GM19351 (cell line): ENCODE results near the gene FOXL1.

Experiments used
- ATAC-seq: cut with Tn5 transposase; IDR thresholded peaks from one replicate; pipeline ENCODE4 v1.9.1; 2021; ENCODE audit warnings: mild to moderate bottlenecking, moderate library complexity; ENCODE audit not compliant: unreplicated experiment

Gene FOXL1

DNA sequence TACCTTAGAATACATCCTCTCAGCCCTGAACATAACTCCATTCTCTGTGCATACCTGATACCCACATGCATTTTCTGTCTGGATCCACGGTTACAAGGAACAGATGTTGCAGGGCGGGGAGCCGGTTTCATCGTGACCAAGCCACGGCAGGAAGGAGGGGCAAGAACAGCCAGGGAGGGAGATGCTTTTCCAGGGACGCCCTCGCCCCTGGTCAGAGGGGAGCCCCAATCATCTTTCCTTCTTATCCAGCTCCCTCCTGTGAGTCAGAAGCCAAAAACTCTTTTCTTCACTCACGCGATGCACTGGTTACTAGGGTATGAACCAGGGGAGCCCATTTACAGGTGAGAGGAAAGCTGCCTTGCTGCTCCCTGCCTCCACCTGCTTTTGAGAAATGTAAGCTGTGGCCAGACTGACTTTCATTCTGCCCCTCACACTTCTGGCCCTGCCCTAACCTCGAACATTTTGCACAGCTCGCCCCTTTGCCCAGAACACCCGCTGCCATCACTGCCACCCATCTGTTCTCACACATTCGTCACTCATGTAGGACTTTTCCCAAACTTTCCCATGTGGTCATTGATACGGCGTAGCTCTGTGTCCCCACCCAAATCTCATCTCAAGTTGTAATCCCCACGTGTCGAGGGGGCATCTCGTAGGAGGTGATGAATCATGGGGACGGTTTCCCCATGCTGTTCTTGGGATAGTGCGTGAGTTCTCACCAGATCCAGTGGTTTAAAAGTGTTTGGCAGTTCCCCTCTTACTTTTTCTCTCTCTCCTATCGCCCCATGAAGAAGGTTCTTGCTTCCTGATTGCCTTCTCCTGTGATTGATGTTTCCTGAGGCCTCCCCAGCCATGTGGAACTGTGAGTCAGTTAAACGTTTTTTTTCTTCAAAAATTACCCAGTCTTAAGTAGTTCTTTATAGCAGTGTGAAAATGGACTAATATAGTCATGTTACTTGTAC lies 20.5 kb downstream of the FOXL1 start:
- no peak for ATAC-seq

DNA sequence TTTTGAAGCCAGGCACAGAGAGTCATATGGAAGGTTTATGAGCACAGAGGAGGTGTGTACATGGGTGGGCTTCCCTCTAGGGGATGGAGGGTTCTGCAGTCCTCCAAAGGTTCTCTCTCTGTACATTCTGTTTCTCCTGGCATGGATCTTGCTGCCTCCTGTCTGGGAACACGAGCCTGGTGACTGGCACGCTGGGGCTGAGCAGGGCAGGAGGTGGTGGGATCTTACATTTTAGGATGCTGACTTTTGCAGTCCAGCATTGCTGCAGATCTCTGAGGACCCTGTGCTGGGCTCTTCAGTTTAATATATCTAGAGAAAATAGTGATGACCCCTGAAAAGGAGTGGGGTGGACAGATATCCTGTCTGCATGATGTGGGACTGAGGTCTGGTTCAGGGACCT lies 23.0 kb downstream of the FOXL1 start:
- ATAC-seq = no peak

DNA sequence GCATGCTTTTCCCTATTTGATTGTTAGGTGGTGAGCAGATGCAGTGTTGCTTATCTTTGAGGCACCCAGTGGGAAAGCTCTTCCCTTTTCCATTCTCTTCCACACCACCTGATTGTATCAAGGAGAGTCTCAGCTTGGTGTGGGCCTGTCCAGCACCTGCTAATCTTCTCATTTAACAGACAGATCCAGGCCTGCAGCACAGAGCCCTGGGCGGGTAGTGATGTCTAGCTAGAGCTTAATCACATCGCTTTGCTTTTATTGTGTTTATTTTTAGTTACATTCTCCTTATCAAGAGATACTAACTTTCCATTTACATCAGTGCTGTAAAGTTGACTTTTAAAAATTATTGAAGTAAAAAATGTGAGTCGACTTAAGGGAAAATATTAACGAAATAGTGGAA lies 24.2 kb downstream of the FOXL1 start:
- no peak for ATAC-seq

DNA sequence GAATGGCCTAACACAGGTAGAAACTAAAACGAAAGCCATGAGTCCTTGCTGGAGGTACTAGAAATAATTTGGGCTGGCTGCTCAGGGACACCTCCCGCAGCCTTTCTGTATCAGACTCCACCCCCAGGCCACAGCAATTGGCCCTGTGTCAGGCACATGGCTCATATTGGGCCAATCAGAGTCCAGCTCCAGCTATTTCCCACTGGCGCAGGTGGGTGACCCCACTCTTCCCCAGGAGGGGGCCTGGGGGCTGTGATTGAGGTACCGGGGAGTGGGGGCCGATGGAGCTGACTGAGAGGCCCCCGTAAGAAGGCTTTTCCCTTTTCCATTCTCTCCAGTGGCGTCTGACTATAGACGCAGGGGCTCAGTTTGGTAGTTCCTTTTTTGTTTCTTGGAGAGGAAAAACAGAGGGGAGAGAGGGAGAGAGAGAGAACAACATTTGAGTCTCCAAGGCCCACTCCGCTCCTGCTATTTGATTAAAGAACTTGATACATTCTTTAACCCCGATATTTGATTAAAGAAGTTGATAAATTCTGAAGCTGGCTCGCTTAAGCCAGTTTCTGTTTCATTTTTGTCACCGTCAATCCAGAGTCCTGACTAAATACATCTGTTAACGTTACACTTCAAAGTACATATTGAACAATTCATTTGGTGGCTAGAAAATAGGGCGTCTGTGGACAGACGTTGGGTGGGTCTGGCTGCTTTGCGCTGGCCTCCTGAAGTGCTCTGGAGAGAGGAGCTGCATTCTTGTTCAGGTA lies 26.3 kb downstream of the FOXL1 start:
- no peak for ATAC-seq

DNA sequence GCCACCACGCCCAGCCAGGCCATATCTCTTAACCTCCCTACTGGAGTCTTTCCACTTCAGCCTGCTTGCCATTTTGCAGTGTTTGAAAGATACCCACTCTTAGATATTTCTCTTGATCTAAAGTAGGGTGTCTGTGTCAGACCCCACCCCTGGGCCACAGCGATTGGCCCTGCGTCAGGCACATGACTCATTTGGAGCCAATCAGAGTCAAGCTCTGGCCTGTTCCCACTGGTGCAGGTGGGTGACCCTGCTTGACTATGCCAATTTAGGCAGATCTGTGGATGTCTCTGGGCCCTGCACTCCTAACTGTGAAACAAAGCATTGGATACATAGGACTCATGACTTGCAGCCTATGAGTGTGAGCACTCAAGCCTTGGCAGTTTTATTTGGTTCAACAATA lies 27.6 kb downstream of the FOXL1 start:
- ATAC-seq = no peak

DNA sequence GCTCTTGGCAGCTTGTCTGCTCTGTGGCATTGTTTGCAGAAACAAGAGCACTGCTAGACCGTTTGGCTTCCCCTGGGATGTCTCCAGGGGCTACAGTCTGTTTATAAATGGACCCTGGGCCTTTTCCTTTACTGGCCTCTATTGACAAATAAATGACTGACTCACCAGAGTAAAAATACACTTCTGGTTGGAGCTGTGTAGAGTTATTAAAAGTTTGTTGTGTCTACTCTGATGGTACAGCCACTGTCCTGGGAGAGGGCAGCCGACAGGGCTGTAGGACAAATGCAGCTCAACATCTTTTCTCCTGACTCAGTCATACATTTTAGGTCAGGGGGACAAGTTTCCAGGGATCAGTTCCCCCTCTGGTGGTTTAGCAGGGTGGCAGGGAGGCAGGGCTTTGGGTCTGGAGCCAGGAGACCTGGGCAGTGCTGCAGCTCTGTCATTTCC lies 30.0 kb downstream of the FOXL1 start:
- ATAC-seq = no peak

DNA sequence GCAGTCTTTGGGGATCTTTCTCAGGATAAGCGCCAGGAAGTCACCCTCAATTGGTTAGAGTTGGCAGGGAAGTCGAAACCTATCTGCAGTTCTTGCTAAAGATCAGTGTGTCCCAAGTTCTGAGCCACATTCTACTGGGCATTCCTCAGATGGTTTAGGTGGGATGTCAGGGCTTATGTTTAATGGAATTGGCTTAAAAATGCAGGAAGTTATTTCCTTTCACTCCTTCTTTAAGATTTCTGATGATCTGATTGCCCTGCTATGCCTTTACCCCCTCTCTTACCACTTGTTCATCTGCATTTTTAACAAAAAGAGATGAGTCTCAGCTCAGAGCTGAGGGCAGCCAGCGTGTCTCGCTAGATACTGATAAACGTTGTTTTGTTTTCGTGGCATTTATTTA lies 30.8 kb downstream of the FOXL1 start:
- ATAC-seq = no peak

DNA sequence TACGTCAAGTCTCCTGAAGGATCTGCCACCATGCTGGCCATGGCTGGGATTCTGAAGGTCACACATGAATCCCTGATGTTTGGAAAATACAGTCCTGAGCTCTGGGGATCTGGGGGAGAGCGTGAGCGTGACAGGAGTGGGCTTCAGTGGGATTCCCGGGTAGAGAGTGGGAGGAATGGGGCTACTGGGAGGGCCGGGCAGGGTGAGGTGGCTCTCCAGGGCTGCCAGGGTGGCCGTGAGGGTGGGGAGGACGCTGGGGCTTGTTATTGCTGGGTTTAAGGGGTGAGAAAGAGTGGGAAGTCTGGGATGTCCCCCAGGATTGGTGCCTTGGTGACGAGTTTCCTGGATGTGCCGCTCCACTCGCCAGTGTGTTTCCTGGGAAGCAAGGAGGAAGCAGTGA lies 31.3 kb downstream of the FOXL1 start:
- no peak for ATAC-seq

DNA sequence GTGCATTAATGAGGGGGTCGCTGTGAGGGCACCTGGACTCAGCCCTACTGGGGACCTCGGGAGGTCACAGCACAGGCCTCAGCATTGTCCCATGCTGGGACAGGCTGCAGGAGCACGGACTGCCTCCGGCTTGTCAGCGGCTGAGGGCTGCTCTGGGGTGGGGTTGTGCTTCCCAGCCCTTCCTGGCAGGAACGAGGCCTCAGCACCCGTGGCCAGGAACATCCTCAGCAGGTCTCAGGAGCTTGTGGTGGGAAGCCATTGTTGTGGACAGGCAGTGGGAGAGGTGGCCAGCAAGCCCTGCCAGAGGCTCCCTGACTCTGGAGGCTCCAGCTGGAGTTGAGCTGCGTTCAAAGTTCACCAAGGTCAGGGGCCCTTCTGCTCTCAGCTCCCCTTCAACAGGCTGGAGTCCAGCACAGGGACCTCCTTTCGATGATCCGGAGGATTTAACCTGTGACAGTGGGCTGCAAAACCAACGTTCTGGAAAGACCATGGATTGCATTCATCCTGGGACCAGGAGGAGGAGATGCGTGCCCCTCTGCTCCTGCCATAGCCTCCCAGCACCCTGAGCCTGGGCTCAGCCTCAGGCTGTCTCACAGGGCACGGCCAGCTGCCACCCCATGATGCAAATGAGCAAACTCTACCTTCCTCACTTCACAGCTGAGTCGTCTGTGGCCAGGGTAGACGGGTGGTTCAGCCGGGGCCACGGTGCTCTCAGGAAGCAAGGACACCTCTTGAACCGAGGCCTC lies 32.6 kb downstream of the FOXL1 start:
- no peak for ATAC-seq

DNA sequence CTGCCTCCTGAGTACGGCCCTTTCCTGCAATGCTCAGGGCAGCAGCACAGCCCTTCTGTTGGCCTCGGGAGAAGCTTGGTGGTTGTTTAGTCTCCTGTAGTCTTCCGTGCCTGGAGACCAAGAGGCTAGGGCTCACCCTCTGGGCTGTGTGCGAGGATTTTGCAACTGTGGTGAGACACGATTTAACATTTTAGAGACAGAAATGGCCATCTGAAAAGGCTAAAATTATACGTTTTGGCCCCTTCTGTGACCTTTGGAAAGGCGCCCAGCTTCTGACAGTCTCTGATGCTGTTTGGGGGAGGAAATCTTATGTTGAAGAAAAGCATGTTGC lies 33.1 kb downstream of the FOXL1 start:
- no peak for ATAC-seq

DNA sequence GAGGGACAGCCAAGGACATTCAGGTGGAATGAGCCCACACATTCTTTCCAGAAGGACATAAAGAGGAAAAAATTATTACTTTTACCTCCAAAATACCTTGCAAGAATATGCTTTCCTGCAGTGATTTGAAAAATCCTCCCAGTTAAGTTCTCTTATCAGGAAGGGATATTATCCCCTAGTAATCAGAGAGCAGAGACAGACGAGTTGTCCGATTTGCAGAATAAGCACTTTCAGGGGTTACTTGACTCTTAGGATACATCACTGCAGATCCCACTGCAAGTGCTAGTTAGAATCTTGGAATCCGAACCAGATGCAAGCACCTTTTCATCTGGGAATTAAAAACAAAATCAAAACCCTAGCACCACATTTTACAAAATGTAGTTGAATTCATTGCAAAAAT lies 33.6 kb downstream of the FOXL1 start:
- ATAC-seq = no peak

DNA sequence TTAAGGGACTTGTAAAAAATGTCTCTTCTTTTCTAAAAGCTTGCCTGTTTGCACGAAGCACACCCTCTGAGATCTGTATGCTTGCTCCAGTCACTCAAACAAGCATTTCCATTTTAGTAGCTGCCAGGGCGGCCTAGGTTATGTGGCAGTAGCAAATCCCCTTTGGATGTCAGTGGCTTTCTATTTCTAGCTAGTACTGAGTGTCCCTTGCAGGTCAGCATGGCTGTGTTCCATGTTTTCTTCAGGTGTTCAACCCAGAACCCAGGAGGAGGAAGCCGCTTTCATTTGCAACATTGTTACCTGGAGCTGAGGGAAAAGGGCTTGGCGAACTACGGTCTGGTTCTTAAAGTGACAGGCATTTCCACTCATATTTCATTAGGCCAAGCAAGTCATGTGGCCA lies 36.4 kb downstream of the FOXL1 start:
- ATAC-seq = no peak

DNA sequence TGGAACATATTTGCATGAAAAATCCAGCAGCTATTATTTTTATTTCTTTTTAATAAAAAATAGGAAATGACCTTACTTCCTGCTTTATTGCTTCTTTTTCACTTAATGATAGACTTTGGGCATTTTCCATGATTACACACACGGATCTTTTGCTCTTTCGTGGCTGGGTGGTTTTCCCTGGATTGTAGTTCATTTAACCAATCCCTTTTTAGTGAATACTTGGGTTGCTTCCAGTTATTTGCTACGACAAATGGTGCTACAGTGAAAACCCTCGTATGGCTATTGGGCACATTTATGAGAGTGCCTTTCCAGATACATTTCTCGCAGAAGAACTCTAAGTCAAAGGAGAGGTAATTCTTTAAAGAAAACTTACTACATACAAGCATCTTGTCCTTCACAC lies 38.6 kb downstream of the FOXL1 start:
- no peak for ATAC-seq

DNA sequence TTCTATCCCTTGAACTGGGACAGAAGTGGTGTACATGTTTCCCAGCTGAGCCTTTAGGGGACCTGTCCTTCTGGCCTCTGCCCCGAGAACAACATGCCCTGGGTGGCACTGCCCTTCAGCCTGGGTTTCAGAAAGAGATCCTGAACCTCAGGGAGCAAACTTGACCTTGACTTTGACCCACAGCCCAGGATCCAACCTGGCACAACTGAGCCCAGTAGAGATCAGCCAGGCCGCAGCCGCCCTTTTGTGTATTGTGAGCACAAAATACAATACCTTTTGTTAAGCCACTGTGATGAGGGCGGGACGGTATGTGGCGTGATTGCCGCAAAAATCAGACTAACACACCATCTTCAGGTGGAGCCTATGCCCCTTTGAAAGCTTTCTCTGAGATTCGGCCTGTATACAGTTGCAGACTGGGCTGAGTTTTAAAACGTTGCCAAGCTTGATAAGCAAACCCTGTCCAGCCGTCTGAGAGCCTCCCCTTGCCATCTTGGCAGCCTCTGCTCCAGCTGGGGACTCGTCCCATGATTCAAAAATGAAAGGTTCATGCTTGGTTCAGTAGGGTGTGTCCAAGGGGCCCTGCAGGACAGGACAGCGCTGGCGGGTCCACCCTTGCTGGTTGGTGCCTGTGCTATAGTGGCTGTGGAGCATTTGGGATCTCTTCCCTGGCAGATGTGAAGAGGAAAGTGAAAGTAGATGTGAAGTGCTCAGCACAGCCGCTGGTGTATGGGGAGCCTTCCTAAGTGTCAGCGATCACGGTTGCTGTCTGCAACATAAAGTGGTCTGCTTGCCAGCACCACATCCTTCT lies 40.3 kb downstream of the FOXL1 start:
- ATAC-seq = no peak

DNA sequence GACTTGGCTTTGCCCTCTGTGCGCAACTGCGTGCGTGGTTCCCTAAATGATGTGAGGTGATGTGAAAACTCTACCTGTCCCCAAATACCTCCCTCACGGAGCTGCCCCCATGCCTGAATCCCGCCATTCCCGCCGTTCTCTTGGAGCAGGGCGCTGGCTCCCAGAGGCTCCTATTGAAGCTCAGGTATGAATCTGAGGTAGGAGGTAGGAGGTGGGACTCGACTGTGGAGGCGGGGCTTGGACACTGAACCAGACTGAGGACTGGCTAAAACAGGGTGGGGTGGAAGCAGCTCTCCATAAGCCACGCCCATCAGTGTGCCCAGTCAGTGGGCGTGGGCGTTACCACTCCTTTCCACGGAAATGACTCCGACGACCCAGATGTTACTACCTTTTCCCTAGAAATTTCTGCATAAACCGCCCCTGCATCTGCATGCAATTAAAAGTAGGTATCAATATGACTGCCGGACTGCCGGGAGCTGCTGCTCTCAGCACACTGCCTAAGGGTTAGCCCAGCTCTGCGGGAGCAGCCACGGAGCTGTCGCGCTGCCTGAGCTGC lies 41.0 kb downstream of the FOXL1 start:
- ATAC-seq = no peak

DNA sequence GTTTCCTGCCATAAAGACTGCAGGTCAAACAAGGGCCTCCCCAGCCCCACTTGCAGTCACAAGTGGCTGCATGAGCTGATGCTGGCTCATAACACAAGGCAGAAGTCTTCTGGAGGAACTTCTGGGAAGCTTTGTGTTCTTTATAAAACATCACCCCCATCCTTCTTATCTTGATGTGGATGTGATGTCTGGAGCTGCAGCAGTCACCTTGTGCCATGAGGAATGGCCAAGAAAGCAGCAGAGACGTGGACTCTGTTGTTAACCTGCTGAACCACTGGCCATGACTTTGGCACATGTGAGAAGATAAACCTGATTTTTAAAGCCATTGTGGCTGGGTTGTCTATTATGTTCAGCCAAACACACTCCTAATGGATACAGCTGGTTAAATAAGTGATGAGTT lies 41.8 kb downstream of the FOXL1 start:
- ATAC-seq = no peak

DNA sequence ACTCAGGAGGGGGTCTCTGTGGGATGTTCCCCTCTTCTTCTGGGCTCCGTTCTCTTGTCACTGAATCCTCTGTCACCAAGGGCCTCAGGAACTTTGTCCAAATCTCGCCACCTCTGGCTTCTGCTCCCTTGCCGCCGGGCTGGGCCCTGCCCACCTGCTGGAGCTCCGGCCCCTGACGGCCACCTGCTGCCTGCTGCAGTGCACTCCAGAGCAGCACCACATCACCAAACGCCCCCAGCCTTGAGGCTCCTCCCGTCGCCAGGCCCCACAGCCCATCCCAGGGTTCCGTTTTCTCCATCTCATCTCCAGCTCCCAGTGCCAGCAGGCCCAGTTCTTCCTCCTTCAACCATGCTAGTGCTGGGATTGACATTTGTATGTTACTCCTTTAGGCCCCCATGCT lies 43.6 kb downstream of the FOXL1 start:
- ATAC-seq = no peak

DNA sequence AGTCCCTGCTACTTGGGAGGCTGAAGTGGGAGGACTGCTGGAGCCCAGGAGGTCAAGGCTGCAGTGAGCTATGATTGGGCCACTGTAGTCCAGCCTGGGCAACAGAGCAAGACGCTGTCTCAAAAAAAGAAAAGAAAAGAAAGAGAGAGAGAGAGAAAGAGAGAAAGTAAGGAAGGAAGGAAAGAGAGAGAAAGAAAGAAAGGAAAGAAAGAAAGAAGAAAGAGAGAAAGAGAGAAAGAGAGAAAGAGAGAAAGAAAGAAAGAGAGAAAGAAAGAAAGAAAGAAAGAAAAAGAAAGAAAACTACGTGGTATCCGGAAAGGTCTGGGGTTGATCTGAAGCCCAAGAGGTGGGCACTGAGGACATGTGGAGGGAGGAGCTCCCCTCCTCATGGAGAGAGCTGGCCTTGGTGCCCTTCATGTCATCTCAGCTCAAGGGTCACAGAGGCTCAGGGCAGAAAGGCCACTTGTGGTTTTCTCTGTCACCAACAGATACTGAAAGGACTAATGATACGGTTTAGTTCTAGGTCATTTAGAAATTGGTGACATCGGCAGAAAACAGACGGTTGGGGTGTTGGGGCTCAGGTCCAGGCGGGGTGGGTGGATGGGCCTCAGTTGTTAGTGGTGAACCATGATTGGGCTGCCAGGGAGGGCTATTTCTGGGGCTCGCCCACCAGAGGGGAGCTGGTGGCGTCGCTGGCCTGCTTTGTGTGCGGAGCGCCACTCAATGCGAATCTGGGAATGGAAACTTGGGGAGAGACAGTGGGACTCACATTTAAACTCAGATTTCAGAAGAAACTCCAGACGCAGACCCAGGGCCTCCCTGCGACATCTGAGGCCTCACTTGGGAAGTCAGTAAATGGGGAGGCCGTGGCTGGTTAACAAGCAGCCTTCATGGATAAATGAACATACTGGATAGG lies 44.6 kb downstream of the FOXL1 start:
- ATAC-seq = no peak

DNA sequence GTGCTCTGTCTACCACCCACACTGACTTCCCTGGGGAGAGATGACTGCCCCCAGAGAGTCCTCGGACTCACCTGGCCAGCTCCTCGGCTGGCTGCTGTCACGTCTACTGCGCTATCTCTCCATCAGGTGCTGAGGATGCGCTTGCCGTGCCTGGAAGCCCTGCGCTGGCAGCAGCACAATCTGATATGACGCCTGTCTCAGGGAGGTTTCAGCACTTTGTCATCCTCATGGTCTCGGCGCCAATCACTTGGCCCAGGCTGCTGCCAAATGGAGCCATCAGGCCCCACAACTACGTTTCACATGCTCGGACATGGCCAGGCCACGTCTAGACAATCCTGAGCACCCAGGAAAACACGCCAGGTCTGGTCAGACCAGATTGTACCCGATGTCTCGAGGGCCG lies 46.7 kb downstream of the FOXL1 start:
- ATAC-seq = no peak
